GM12874 (cell line): Measurements from ENCODE around the gene ANKRD13D.

ENCODE experiments used
- TF ChIP-seq, protein P1 (sequence below): IDR thresholded peaks from 2 replicates; pipeline ENCODE4 v1.5.1; 2011; ENCODE audit warnings: low read depth, mild to moderate bottlenecking, control low read depth, low read length, moderate library complexity; ENCODE audit not compliant: insufficient read depth

The ANKRD13D gene

DNA sequence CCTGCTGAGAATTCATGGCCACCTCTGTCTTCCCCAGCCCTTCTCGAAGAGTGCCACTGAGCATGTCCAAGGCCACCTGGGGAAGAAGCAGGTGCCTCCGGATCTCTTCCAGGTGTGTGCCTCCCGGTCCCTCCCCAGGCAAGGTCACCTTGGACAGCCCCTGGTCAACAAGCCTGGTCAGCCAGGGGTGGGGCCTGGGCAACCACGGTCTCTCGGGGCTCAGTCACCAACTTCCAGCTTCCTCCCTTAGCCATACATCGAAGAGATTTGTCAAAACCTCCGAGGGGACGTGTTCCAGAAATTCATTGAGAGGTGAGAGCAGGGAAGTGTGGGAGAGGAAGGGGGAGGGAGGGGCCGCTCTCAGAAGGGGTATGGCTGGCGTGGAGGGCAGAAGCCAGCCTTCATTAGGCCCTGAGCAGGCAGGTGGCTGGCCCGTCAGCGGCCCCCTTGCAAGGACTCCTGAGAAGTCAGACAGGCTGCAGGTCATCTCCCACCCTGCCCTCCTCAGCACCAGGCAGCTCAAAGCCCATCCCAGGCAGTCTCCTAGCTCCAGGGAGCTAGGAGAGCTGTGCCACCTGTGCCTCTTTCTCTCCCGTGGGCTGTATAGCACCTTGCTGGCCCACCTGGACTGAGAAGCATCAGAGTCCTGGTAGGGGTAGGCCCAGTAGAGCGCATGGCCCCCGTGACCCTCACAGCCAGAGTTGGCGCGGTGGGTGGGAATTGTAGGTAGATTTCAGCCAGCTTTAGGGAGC is 9.3 kb upstream of the ANKRD13D start:
- TF ChIP-seq, protein P1, sequence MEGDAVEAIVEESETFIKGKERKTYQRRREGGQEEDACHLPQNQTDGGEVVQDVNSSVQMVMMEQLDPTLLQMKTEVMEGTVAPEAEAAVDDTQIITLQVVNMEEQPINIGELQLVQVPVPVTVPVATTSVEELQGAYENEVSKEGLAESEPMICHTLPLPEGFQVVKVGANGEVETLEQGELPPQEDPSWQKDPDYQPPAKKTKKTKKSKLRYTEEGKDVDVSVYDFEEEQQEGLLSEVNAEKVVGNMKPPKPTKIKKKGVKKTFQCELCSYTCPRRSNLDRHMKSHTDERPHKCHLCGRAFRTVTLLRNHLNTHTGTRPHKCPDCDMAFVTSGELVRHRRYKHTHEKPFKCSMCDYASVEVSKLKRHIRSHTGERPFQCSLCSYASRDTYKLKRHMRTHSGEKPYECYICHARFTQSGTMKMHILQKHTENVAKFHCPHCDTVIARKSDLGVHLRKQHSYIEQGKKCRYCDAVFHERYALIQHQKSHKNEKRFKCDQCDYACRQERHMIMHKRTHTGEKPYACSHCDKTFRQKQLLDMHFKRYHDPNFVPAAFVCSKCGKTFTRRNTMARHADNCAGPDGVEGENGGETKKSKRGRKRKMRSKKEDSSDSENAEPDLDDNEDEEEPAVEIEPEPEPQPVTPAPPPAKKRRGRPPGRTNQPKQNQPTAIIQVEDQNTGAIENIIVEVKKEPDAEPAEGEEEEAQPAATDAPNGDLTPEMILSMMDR, result no peak

DNA sequence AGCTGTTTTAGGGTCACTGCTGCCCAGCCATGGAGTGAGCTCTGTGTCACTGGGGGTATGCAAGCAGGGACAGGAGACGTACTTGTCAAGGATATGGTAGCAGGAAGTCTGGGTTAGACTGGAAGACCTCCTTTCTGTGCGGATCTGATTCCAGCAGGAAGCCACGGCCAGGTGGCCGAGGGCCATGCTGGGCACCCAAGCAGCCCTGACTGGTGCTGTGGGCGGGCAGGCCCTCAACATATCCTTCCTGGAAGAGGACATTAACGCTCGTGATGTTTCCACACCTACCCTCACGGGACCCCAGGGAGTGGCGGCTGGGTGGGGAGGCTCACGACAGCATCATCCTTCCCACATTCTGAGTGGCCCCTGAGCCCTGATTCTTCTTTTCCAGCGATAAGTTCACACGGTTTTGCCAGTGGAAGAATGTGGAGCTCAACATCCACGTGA is 8.7 kb upstream of the ANKRD13D start:
- TF ChIP-seq, protein P1, result no peak

DNA sequence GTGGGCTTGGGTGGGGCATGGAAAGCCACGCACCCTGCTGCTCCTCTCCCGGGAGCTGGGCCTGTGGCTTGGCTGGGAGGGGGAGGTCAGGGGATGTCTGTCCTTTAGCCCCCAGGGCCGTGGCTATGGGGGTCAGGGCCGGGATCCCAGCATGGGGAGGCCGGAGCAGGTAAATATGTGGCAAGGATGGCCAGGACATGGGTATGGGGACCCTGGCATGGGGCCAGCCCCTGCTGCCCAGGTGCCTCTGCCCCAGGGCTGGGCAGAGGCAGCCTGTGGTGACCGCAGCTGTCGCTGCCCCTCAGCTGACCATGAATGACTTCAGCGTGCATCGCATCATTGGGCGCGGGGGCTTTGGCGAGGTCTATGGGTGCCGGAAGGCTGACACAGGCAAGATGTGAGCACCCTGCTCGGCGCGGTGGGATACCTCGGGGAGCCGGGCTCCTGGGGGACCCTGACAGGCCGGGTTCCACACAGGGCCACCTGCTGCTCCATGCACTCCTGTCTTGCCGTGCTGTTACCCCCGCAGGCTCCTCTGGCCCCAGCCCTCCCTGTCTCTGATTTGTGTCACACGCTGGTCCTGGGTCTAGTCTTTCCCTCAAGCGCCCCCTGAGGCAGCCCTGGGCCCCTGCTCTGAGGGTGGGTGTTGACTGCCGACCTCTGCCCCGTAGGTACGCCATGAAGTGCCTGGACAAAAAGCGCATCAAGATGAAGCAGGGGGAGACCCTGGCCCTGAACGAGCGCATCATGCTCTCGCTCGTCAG is 8.1 kb upstream of the ANKRD13D start:
- TF ChIP-seq, protein P1, result no peak

DNA sequence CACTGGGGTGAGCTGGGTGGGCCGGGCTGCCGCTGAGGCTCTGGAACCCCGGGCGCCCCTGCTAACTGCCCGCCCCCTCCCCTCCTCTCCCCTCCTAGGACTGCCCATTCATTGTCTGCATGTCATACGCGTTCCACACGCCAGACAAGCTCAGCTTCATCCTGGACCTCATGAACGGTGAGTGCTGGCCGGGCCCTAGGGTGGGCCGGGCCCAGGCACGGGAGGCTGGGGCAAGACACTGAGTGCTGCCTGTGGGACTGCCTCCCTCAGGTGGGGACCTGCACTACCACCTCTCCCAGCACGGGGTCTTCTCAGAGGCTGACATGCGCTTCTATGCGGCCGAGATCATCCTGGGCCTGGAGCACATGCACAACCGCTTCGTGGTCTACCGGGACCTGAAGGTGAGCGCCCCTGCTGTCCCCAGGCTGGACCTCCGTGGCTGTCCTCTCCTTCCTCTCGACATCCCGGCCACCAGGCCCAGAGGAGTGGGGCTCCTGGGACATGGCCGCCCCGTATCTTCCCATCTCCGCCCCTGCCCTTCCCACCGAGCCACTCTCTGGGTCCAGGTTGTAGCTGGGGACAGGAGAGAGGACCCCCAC is 7.5 kb upstream of the ANKRD13D start:
- TF ChIP-seq, protein P1, result no peak

DNA sequence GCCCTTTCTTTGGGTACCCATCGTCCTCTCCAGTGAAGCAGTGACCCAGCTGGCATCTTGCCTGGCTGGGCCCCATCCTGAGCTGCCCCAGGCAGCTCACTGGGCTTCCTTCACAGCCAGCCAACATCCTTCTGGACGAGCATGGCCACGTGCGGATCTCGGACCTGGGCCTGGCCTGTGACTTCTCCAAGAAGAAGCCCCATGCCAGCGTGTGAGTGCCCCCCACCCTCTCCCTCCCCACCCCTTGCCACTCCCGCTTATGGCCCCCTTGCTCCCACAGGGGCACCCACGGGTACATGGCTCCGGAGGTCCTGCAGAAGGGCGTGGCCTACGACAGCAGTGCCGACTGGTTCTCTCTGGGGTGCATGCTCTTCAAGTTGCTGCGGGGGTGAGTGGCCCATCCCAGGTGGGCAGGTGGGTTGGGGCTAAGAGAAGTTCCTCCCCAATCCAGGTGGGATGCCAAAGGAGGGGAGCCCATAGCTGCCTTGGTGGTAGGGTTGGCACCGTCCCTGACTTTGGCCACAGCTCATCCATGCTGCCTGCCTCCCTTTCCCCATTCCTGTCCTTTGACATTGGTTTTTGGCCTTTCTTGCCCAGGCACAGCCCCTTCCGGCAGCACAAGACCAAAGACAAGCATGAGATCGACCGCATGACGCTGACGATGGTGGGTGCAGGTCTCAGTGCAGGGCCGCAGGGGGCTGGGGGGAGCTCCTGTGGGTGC is 6.8 kb upstream of the ANKRD13D start:
- TF ChIP-seq, protein P1, result no peak

DNA sequence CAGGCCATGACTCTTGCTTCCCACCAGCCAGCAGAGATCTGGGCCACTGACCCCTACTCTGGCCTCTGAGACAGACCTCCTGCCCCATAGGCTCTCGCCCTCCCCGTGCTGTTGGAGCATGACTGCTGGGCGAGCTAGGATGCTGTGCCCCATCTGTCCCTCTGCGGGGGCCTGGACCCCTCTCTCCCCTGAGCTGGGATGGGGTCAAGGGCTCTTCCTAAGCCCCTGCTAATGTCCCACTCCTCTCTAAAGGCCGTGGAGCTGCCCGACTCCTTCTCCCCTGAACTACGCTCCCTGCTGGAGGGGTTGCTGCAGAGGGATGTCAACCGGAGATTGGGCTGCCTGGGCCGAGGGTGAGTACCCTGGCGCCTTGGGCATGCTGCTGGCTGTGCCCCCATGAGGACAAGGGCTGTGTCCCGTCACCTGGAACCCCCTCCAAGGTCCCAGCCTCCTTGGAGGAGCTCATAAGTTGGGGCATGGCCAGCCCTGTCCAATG is 6.2 kb upstream of the ANKRD13D start:
- TF ChIP-seq, protein P1, result no peak

DNA sequence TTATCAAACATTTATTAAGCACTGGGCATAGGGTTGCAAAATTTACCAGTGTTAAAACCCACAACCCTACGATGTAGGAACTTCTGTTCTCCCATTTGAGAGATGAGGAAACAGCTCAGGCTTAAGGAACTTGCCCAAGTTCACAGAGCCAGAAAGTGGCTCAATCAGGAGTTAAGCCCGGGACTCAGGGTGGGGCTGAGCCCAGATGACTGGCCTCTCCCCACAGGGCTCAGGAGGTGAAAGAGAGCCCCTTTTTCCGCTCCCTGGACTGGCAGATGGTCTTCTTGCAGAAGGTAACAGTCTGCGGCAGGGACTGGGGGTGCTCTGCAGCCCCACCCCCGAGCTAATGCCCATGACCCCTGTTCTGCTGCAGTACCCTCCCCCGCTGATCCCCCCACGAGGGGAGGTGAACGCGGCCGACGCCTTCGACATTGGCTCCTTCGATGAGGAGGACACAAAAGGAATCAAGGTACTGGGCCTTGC is 5.6 kb upstream of the ANKRD13D start:
- TF ChIP-seq, protein P1, result no peak
